Stimulated activated CD4-positive, alpha-beta T cell treated with anti-CD3 and anti-CD28 coated beads, Interleukin-4, amount 100 ng/mL, for 48 hours (primary cell): ENCODE results near the gene EPHB3.
"Not testable (repeated sequence)": the region's sequence is repeated elsewhere in the genome, so short reads cannot be mapped to it uniquely, and the experiment has no call there.

Experiments used
- DNase-seq, 2 donors: peaks; one replicate each; pipeline ENCODE4 v3.0.0-alpha.2; 2020; ENCODE audit warnings: low read depth in 2 of 2

Gene EPHB3

GRCh38 chr3:184620475-184621119 lies 59.0 kb downstream of the EPHB3 start:
- DNase-seq, result no peak

GRCh38 chr3:184622156-184622555 lies 60.6 kb downstream of the EPHB3 start:
- DNase-seq, result not testable (repeated sequence)

GRCh38 chr3:184626923-184627322 lies 65.3 kb downstream of the EPHB3 start:
- no peak for DNase-seq

GRCh38 chr3:184629555-184630160 lies 68.1 kb downstream of the EPHB3 start:
- no peak for DNase-seq

GRCh38 chr3:184630861-184631471 lies 69.4 kb downstream of the EPHB3 start:
- no peak for DNase-seq

GRCh38 chr3:184631472-184631861 lies 69.9 kb downstream of the EPHB3 start:
- DNase-seq, result no peak
